Muscle layer of colon (tissue), 2 donors: ENCODE data around the gene NEURL3.

Experiments
- H3K27ac ChIP-seq: one replicate; pipeline ENCODE4 v1.7.0; 2013; ENCODE audit warnings: low read depth, mild to moderate bottlenecking, low read length, moderate library complexity
- H3K27me3 ChIP-seq, 2 donors: one replicate each; pipeline ENCODE4 v1.7.0; 2013; ENCODE audit warnings: low read length in 2 of 2, mild to moderate bottlenecking in 2 of 2; ENCODE audit not compliant: insufficient read depth in 2 of 2, control insufficient read depth in 1 of 2
- H3K36me3 ChIP-seq: one replicate; pipeline ENCODE4 v1.7.0; 2013; ENCODE audit warnings: mild to moderate bottlenecking, low read length; ENCODE audit not compliant: insufficient read depth
- H3K4me1 ChIP-seq: one replicate; pipeline ENCODE4 v1.7.0; 2013; ENCODE audit warnings: mild to moderate bottlenecking, low read length; ENCODE audit not compliant: insufficient read depth
- H3K4me3 ChIP-seq, 2 donors: one replicate each; pipeline ENCODE4 v1.7.0; 2013; ENCODE audit warnings: low read length in 2 of 2, low read depth in 1 of 2, mild to moderate bottlenecking in 1 of 2, moderate library complexity in 1 of 2
- H3K9ac ChIP-seq: one replicate; pipeline ENCODE4 v1.7.0; 2013; ENCODE audit warnings: low read length
- H3K9me3 ChIP-seq: one replicate; pipeline ENCODE4 v1.7.0; 2013; ENCODE audit warnings: mild to moderate bottlenecking, low read length
- donor health status: abdominal sarcoma.
- donor health status: Adenocarcinoma of cecum.

Gene NEURL3

GRCh38 chr2:96452053-96452452, 53.1 kb downstream of the NEURL3 start:
- Histone ChIP-seq H3K9ac (no peak overlapping the region), H3K27ac (no peak overlapping the region), H3K4me1 (no peaks in the 10 kb centered on the region), H3K36me3 (no peaks in the 10 kb centered on the region), H3K9me3 (no peaks in the 10 kb centered on the region), H3K4me3 (no peak overlapping the region), H3K27me3 (no peaks in the 10 kb centered on the region)

- no peaks in the 10 kb centered on the region for H3K36me3 ChIP-seq
- H3K27me3 ChIP-seq: no peaks in the 10 kb centered on the region
- H3K9ac ChIP-seq: no peak overlapping the region
- H3K27ac ChIP-seq: no peak overlapping the region
- no peaks in the 10 kb centered on the region for H3K4me1 ChIP-seq
- H3K9me3 ChIP-seq: no peaks in the 10 kb centered on the region
- no peak overlapping the region for H3K4me3 ChIP-seq
These were observed 55.5 kb downstream of the NEURL3 start for GRCh38 chr2:96449637-96450036.

- Histone ChIP-seq H3K27me3 (no peaks in the 10 kb centered on the region), H3K9me3 (no peaks in the 10 kb centered on the region), H3K36me3 (no peaks in the 10 kb centered on the region), H3K27ac (no peak overlapping the region), H3K4me1 (no peaks in the 10 kb centered on the region), H3K9ac (no peak overlapping the region), H3K4me3 (no peak overlapping the region)
These were observed 56.0 kb downstream of the NEURL3 start for GRCh38 chr2:96449174-96449573.

- no peaks in the 10 kb centered on the region for H3K9me3 ChIP-seq
- no peaks in the 10 kb centered on the region for H3K4me1 ChIP-seq
- H3K36me3 ChIP-seq: no peaks in the 10 kb centered on the region
- H3K27me3 ChIP-seq: no peaks in the 10 kb centered on the region
- H3K9ac ChIP-seq: no peak overlapping the region
- no peak overlapping the region for H3K4me3 ChIP-seq
- H3K27ac ChIP-seq: no peak overlapping the region
These were observed 57.4 kb downstream of the NEURL3 start for GRCh38 chr2:96447726-96448125.
